Prostate gland (tissue), 2 donors: ENCODE data around the gene FBXL19. TPM values are rescaled to one million over a fixed set of nuclear protein-coding genes. Genes with fewer than 3 reads are reported as not detected.
A peak's percentile ranks its signal among the peaks of the same experiment; 100 is the strongest.

Experiments used
- DNase-seq: peaks from one replicate; pipeline ENCODE4 v3.0.0-alpha.2; 2019; ENCODE audit warnings: low spot score
- H3K27ac ChIP-seq, 2 donors: fragments of 200-600 bp; sonication (generic); 2 replicates each; pipeline ENCODE4 v1.5.1; 2017 to 2019
- H3K27me3 ChIP-seq: fragments of 200-600 bp; sonication (generic); replicated peaks from 2 replicates; pipeline ENCODE4 v1.5.1; 2019; ENCODE audit not compliant: insufficient read depth
- H3K36me3 ChIP-seq, 2 donors: fragments of 200-600 bp; sonication (generic); 1 replicate in 1 of 2; 2 replicates in 1 of 2; pipeline versions ENCODE4 v1.5.1 to v1.8.1; 2017 to 2019
- H3K4me1 ChIP-seq: fragments of 200-600 bp; sonication (generic); replicated peaks from 2 replicates; pipeline ENCODE4 v1.5.1; 2019
- H3K4me3 ChIP-seq, 2 donors: fragments of 200-600 bp; sonication (generic); 2 replicates each; pipeline ENCODE4 v1.5.1; 2017 to 2019
- H3K9me3 ChIP-seq: fragments of 200-600 bp; sonication (generic); 2 replicates; pipeline ENCODE4 v1.5.1; 2017
- CTCF ChIP-seq, 4 experiments: fragments of 200-600 bp in 2 of 4; fragments of 450-650 bp in 2 of 4; sonication (generic) in 2 of 4; IDR thresholded peaks; 1 replicate in 3 of 4; 2 replicates in 1 of 4; pipeline ENCODE4 v1.5.1; 2016 to 2019; ENCODE audit warnings: antibody characterized with exemption in 4 of 4, mild to moderate bottlenecking in 2 of 4, moderate library complexity in 2 of 4
- POLR2A ChIP-seq: fragments of 450-650 bp; IDR thresholded peaks from one replicate; pipeline ENCODE4 v1.6.1; 2016; ENCODE audit warnings: antibody characterized with exemption, mild to moderate bottlenecking
- POLR2AphosphoS5 ChIP-seq: sonication (generic); formaldehyde crosslinking; IDR thresholded peaks from one replicate; pipeline ENCODE4 v1.6.1; 2017; ENCODE audit warnings: antibody characterized with exemption
- WGBS: methylation state at CpG from one replicate; pipeline ENCODE4 v1.1.5; 2018; 5-methylcytosine and 5-hydroxymethylcytosine counted together
- intact Hi-C: fragments of 100-400 bp; cut with DNase I; formaldehyde crosslinking; loops from one replicate; pipeline ENCODE4 v1.14.2; 2022
- total RNA-seq, 2 donors: library from RNA; depleted of rRNA; stranded (reverse); fragments of >200 nt; gene quantifications; one replicate each; pipeline ENCODE4 v1.1.0, GENCODE V29; 2016

Gene FBXL19
- total RNA-seq, 2 donors from 2014 or later: 23.5 to 125 TPM

- no peak for DNase-seq
- no peaks in the 10 kb centered on the region for H3K9me3 ChIP-seq
- intact Hi-C loops: loop anchor here (2.0 kb wide), 2 partner anchors 21 to 27 kb away; partner anchors contain the start of gene FBXL19
- TF ChIP-seq CTCF (IDR thresholded peaks at IDR 0.05) (no peak), POLR2AphosphoS5 (no peak)
- no peaks in the 10 kb centered on the region for H3K36me3 ChIP-seq
- WGBS: 34% methylated on average over 32 of the region's 32 CpGs
- peaks cover 15% of the 10 kb centered on the region for H3K4me1 ChIP-seq
- H3K27me3 ChIP-seq: no peaks in the 10 kb centered on the region
- H3K27ac ChIP-seq: peak overlapping the region; percentile 99 to 100
- H3K4me3 ChIP-seq: peak overlapping the region; percentile 47 to 48
Observed at GRCh38 chr16:30895627-30896260, 27.6 kb upstream of the FBXL19 start.

DNA sequence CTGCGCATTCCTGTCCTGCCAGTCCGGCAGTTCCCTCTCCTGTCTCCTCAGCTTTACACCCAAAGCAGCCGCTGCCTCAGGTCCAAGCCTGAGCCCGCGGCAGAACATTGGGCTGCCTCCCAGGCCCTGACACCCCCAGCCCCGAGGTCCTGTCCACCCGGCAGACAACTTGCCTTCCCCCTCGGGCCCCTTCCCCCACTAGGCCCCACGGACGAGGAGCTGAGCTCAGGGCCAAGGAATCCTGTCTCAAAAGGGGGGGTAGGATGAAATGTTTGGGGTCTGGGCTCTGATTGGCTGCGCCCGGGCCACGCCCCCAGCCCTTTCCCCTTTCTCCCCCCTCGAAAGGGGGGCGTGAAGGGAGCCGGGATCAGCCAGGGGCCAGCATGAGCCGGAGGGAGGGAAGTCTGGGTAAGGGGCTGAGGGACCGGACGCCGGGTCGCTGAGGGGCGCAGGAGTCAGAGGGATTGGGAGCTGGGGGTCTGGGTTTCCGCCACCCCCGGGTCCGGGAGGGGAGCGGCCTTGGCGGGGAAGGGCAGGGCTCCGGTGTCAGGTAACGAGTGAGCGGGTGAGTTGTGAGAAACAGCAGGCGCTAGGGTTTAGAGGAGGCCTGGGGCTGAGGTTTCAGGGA, 27.0 kb upstream of the FBXL19 start, which contains the start of gene CTF1:
Gene CTF1, plus strand, starts transcription at position 354 of the 628 bp plus-strand sequence. Its CDS starts 30 bp downstream, at position 384.
- WGBS: 2% methylated on average over 31 of the region's 31 CpGs
- peak within 1 kb of the TSS; percentile 47 to 48 for H3K4me3 ChIP-seq
- TF ChIP-seq POLR2A (peak; percentile 50), POLR2AphosphoS5 (peak; percentile 72), CTCF (IDR thresholded peaks at IDR 0.05) (peak in 1 of 4 experiments; percentile 5)
- H3K27ac ChIP-seq: peak within 1 kb of the TSS; percentile 99 to 100
- no peaks in the 10 kb centered on the region for H3K27me3 ChIP-seq
- peak; percentile 76 for DNase-seq
- H3K4me1 ChIP-seq: peaks cover 15% of the 10 kb centered on the region
- no peaks in the 10 kb centered on the region for H3K36me3 ChIP-seq
- intact Hi-C loops: loop anchor here (2.0 kb wide), 2 partner anchors 22 to 26 kb away; partner anchors contain the start of gene FBXL19
- no peaks in the 10 kb centered on the region for H3K9me3 ChIP-seq

DNA sequence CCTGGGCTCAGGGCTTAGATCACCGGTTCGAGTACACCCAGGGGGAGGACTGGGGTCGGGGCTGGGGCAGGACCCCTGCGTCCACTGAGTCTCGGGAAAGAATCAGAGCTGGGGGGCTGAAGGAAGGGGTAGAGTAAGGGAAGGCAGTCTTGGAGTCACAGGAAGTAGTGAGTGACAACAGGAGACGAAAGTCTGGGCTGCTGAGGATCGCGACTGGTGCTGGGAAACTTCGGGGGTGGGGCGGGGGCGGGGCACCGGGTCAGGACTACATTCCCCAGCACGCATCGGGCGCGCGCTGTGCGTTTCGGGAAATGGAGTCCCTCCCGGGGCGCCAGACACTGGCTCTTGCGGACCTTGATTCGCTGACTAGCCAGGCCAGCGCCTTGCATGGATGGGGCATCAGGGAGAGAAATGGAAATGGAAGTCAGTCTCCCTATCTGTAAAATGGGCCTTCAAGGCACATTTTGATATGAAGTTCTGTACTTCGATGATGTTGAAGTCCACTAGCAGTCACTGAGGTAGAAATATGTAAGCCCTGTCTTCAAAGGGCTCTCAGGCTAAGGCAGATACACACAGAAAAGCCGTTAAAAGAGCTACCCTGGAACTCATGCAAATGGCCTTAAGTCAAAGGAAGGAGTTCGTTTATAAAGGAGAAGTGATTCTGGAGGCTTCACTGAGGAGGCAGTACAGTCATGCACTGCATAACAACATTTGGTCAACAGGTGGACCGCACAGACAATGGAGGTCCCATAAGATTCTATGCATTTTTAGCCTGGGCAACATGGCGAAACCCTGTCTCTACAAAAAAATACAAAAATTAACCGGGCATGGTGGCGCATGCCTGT, 26.3 kb upstream of the FBXL19 start:
- peak; percentile 89 for DNase-seq
- no peaks in the 10 kb centered on the region for H3K27me3 ChIP-seq
- H3K4me1 ChIP-seq: peaks cover 15% of the 10 kb centered on the region
- H3K9me3 ChIP-seq: no peaks in the 10 kb centered on the region
- H3K27ac ChIP-seq: peak overlapping the region; percentile 99 to 100
- WGBS: 17% methylated on average over 29 of the region's 31 CpGs
- peak overlapping the region; percentile 47 to 48 for H3K4me3 ChIP-seq
- no peaks in the 10 kb centered on the region for H3K36me3 ChIP-seq
- intact Hi-C loops: loop anchor here (2.0 kb wide), 2 partner anchors 22 to 26 kb away; partner anchors contain the start of gene FBXL19
- TF ChIP-seq CTCF (IDR thresholded peaks at IDR 0.05) (peak in 1 of 4 experiments; percentile 4), POLR2A (peak; percentile 19), POLR2AphosphoS5 (peak; percentile 85)

DNA sequence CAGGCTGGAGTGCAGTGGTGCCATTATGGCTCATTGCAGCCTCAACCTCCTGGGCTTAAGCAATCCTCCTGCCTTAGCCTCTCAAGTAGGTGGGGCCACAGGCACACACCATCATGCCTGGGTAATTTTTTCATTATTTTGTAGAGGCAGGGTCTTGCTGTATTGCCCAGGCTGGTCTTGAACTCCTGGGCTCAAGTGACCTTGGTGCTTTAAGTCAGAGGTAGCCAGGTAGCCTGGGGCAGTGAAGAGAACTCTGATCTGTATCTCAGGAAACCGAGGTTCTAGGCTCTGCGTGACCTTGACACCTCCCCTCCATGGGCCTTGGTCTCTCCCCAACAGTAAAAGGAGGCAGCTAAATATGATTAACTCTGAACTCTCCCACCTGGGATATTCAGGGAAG, 23.6 kb upstream of the FBXL19 start:
- H3K4me3 ChIP-seq: no peak overlapping the region
- no peaks in the 10 kb centered on the region for H3K36me3 ChIP-seq
- DNase-seq: no peak
- no peak overlapping the region for H3K27ac ChIP-seq
- no peak for TF ChIP-seq POLR2AphosphoS5
- TF ChIP-seq CTCF (IDR thresholded peaks at IDR 0.05): no peak
- TF ChIP-seq POLR2A: no peak
- WGBS: 91% methylated on average over 2 of the region's 2 CpGs
- peaks cover 7% of the 10 kb centered on the region for H3K4me1 ChIP-seq
- no peaks in the 10 kb centered on the region for H3K9me3 ChIP-seq
- intact Hi-C loops: no loop called here
- H3K27me3 ChIP-seq: no peaks in the 10 kb centered on the region
